Measurements from ENCODE around the gene RUNDC3A. TPM values are rescaled to one million over a fixed set of nuclear protein-coding genes. Genes with fewer than 3 reads are reported as not detected.
A peak's percentile ranks its signal among the peaks of the same experiment; 100 is the strongest.

RUNDC3A gene
- total and polyA plus RNA-seq, 2 of the 13 experiments (the other 11 are each of a cell fraction or from before 2014, with no cell fraction given): 0.25 TPM; not detected in 1

DNA sequence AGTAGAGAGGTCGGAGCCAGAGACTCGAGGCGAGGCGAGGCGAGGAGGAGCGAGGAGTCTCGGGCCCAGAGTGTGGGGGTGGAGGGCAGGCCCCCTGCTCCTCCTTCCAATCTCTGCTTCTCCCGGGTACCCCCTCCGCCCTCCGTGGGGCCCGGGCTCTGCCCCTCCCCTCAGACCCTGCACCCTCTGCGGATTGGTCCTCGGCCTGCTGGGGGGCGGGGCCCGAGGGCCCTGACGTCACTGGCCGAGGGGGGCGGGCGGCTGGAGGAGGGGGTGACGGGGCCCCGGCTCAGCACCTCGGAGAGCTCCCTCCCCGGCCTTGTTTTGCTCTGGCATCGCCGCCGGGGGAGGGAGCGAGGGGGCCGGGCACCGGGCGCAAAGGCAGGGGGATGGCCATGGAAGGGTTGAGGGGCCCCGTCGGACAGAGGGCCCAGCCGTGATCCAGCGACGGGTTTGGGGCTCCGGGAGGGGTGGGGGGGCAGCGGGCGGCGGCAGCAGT, at the start of gene RUNDC3A (continued):
- TF ChIP-seq POLR2AphosphoS5 (IDR thresholded peaks at IDR 0.05; ENCODE audit: low read depth, low read length): no peak
- no peak for TF ChIP-seq BRCA1 (CRISPR knock-in tag; IDR thresholded peaks at IDR 0.05)
- TF ChIP-seq, protein P1, sequence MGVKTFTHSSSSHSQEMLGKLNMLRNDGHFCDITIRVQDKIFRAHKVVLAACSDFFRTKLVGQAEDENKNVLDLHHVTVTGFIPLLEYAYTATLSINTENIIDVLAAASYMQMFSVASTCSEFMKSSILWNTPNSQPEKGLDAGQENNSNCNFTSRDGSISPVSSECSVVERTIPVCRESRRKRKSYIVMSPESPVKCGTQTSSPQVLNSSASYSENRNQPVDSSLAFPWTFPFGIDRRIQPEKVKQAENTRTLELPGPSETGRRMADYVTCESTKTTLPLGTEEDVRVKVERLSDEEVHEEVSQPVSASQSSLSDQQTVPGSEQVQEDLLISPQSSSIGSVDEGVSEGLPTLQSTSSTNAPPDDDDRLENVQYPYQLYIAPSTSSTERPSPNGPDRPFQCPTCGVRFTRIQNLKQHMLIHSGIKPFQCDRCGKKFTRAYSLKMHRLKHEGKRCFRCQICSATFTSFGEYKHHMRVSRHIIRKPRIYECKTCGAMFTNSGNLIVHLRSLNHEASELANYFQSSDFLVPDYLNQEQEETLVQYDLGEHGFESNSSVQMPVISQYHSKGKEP (CRISPR knock-in tag; IDR thresholded peaks at IDR 0.05): peak; percentile 93
- no peak for TF ChIP-seq ZNF251 (CRISPR knock-in tag; IDR thresholded peaks at IDR 0.05)
- 0 out of 2 replicates have a peak, but pooled peaks have one; percentile 64 for TF ChIP-seq ZC3H13 (CRISPR knock-in tag; IDR thresholded peaks at IDR 0.05)
- TF ChIP-seq SOX6 (IDR thresholded peaks at IDR 0.05): no peak
- TF ChIP-seq SOX6 (CRISPR knock-in tag; IDR thresholded peaks at IDR 0.05): 0 out of 2 replicates have a peak, but pooled peaks have one; percentile 26
- TF ChIP-seq ZNF616 (CRISPR knock-in tag; IDR thresholded peaks at IDR 0.05; ENCODE audit: low read depth): no peak; the same call in 1 of the 2 replicates
- TF ChIP-seq SMAD1 (CRISPR knock-in tag; IDR thresholded peaks at IDR 0.05; ENCODE audit: borderline replicate concordance, low read depth): no peak
- TF ChIP-seq WIZ (CRISPR knock-in tag; IDR thresholded peaks at IDR 0.05): peak; percentile 93
- no peak; the same call in 1 of the 2 replicates for TF ChIP-seq ZBTB1 (CRISPR knock-in tag; IDR thresholded peaks at IDR 0.05; ENCODE audit: borderline replicate concordance)
- TF ChIP-seq SNAPC2 (CRISPR knock-in tag; IDR thresholded peaks at IDR 0.05): no peak
- TF ChIP-seq ZNF235 (CRISPR knock-in tag; IDR thresholded peaks at IDR 0.05; ENCODE audit: borderline replicate concordance): peak; percentile 84; the same call in 1 of the 2 replicates
- TF ChIP-seq, protein P2, sequence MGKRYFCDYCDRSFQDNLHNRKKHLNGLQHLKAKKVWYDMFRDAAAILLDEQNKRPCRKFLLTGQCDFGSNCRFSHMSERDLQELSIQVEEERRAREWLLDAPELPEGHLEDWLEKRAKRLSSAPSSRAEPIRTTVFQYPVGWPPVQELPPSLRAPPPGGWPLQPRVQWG (CRISPR knock-in tag; IDR thresholded peaks at IDR 0.05; ENCODE audit: borderline replicate concordance, low read depth): no peak
- TF ChIP-seq, protein P3, sequence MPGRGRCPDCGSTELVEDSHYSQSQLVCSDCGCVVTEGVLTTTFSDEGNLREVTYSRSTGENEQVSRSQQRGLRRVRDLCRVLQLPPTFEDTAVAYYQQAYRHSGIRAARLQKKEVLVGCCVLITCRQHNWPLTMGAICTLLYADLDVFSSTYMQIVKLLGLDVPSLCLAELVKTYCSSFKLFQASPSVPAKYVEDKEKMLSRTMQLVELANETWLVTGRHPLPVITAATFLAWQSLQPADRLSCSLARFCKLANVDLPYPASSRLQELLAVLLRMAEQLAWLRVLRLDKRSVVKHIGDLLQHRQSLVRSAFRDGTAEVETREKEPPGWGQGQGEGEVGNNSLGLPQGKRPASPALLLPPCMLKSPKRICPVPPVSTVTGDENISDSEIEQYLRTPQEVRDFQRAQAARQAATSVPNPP (CRISPR knock-in tag; IDR thresholded peaks at IDR 0.05): no peak
- peak; percentile 61 for TF ChIP-seq BCL6 (CRISPR knock-in tag; IDR thresholded peaks at IDR 0.05)
- TF ChIP-seq PCBP2 (optimal IDR thresholded peaks at IDR 0.05; ENCODE audit: low read depth, low read length, poor library complexity, severe bottlenecking): no peak
- no peak for TF ChIP-seq ATRX (CRISPR knock-in tag; IDR thresholded peaks at IDR 0.05; ENCODE audit: borderline replicate concordance)
- TF ChIP-seq, protein P4, sequence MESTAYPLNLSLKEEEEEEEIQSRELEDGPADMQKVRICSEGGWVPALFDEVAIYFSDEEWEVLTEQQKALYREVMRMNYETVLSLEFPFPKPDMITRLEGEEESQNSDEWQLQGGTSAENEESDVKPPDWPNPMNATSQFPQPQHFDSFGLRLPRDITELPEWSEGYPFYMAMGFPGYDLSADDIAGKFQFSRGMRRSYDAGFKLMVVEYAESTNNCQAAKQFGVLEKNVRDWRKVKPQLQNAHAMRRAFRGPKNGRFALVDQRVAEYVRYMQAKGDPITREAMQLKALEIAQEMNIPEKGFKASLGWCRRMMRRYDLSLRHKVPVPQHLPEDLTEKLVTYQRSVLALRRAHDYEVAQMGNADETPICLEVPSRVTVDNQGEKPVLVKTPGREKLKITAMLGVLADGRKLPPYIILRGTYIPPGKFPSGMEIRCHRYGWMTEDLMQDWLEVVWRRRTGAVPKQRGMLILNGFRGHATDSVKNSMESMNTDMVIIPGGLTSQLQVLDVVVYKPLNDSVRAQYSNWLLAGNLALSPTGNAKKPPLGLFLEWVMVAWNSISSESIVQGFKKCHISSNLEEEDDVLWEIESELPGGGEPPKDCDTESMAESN (CRISPR knock-in tag; conservative IDR thresholded peaks at IDR 0.05): 0 out of 2 replicates have a peak, but pooled peaks have one; percentile 45
- TF ChIP-seq, protein P5, sequence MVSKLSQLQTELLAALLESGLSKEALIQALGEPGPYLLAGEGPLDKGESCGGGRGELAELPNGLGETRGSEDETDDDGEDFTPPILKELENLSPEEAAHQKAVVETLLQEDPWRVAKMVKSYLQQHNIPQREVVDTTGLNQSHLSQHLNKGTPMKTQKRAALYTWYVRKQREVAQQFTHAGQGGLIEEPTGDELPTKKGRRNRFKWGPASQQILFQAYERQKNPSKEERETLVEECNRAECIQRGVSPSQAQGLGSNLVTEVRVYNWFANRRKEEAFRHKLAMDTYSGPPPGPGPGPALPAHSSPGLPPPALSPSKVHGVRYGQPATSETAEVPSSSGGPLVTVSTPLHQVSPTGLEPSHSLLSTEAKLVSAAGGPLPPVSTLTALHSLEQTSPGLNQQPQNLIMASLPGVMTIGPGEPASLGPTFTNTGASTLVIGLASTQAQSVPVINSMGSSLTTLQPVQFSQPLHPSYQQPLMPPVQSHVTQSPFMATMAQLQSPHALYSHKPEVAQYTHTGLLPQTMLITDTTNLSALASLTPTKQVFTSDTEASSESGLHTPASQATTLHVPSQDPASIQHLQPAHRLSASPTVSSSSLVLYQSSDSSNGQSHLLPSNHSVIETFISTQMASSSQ (IDR thresholded peaks at IDR 0.05; ENCODE audit: low read depth): no peak
- TF ChIP-seq, protein P5 (CRISPR knock-in tag; IDR thresholded peaks at IDR 0.05; ENCODE audit: borderline replicate concordance): no peak
- no peak for TF ChIP-seq SATB2 (CRISPR knock-in tag; IDR thresholded peaks at IDR 0.05)
